Myocyte (in vitro differentiated cells): Measurements from ENCODE around the gene PLBD1. TPM values are rescaled to one million over a fixed set of nuclear protein-coding genes. Genes with fewer than 3 reads are reported as not detected.
A peak's percentile ranks its signal among the peaks of the same experiment; 100 is the strongest.

Experiments used
- DNase-seq: peaks from one replicate; pipeline ENCODE4 v3.0.0-alpha.2; 2012; ENCODE audit warnings: low read depth
- polyA plus RNA-seq: library from polyadenylated mRNA; unstranded; fragments of >200 nt; gene quantifications from one replicate; pipeline ENCODE4 v1.2.1, GENCODE V29; 2012; ENCODE audit warnings: missing spikeins
- total RNA-seq: library from RNA; depleted of rRNA; stranded (reverse); fragments of >200 nt; gene quantifications from 2 replicates; pipeline ENCODE4 v1.2.3, GENCODE V29; 2014

Gene PLBD1
- 0.19 and 0.21 TPM in 2 replicates for total RNA-seq
- polyA plus RNA-seq = 0.45 TPM

GRCh38 chr12:14567351-14568162 lies at the start of gene PLBD1:
PLBD1 (minus strand) TSS chr12:14567883; CDS start chr12:14567696, 187 bp downstream.
- peak; percentile 21 for DNase-seq

- no peak for DNase-seq
Measured at GRCh38 chr12:14614704-14615121, 47.0 kb upstream of the PLBD1 start.

- DNase-seq = no peak
Measured at GRCh38 chr12:14613718-14614117, 46.0 kb upstream of the PLBD1 start.

- DNase-seq = no peak
Measured at GRCh38 chr12:14612898-14613445, 45.3 kb upstream of the PLBD1 start.

GRCh38 chr12:14612250-14612649 lies 44.6 kb upstream of the PLBD1 start:
- DNase-seq = no peak

GRCh38 chr12:14611640-14612203 lies 44.0 kb upstream of the PLBD1 start:
- peak; percentile 23 for DNase-seq

- DNase-seq = no peak
Measured at GRCh38 chr12:14607568-14607967, 39.9 kb upstream of the PLBD1 start.

GRCh38 chr12:14605401-14605989 lies 37.8 kb upstream of the PLBD1 start:
- DNase-seq = no peak

GRCh38 chr12:14601692-14602478 lies 34.2 kb upstream of the PLBD1 start:
- no peak for DNase-seq

GRCh38 chr12:14597480-14597879 lies 29.8 kb upstream of the PLBD1 start:
- no peak for DNase-seq

GRCh38 chr12:14591719-14592118 lies 24.0 kb upstream of the PLBD1 start:
- DNase-seq = no peak

- DNase-seq = no peak
Measured at GRCh38 chr12:14589169-14590004, 21.7 kb upstream of the PLBD1 start.

GRCh38 chr12:14588571-14588970 lies 20.9 kb upstream of the PLBD1 start:
- DNase-seq = peak; percentile 26

- DNase-seq = no peak
Measured at GRCh38 chr12:14578646-14579045, 11.0 kb upstream of the PLBD1 start.

- DNase-seq = peak; percentile 62
Measured at GRCh38 chr12:14577344-14577743, 9.7 kb upstream of the PLBD1 start.

GRCh38 chr12:14576896-14577295 lies 9.2 kb upstream of the PLBD1 start:
- no peak for DNase-seq

GRCh38 chr12:14575585-14575984 lies 7.9 kb upstream of the PLBD1 start:
- no peak for DNase-seq

GRCh38 chr12:14573118-14573517 lies 5.4 kb upstream of the PLBD1 start:
- DNase-seq = no peak

- no peak for DNase-seq
Measured at GRCh38 chr12:14572401-14572800, 4.7 kb upstream of the PLBD1 start.

GRCh38 chr12:14571779-14572178 lies 4.1 kb upstream of the PLBD1 start:
- no peak for DNase-seq
